GM19193 (cell line): ENCODE data around the gene RHOG.

Experiments used
- POLR2A ChIP-seq: IDR thresholded peaks from 4 replicates; pipeline ENCODE4 v1.6.1; 2011; ENCODE audit not compliant: insufficient read depth, insufficient read length; ENCODE audit errors: extremely low read depth

RHOG gene

DNA sequence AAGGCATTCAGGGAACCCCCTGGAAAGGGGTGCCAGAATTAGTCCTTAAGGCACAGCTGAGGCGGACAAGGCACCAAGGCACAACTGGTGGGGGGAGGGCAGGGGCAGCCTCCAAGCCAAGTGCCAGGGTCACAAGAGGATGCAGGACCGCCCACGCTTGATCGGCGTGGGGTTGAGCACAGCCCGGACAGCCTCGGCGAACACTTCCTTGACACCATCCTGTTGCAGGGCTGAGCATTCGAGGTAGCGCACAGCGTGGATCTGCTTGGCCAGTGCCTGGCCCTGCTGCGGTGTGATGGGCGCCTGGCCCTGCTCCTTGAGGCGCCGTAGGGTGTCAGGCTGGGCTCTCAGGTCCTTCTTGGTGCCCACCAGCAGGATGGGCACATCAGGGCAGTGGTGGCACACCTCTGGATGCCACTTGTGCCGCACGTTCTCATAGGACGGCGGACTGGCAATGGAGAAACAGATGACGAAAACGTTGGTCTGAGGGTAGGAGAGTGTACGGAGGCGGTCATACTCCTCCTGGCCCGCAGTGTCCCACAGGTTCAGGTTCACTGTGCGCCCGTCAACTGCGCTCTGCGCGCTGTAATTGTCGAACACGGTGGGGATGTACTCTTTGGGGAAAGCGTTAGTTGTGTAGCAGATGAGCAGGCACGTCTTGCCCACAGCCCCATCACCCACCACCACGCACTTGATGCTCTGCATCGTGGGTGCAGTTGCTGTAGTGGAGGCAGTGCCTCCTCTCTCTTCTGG, 13.1 kb downstream of the RHOG start:
- TF ChIP-seq POLR2A: no peak

DNA sequence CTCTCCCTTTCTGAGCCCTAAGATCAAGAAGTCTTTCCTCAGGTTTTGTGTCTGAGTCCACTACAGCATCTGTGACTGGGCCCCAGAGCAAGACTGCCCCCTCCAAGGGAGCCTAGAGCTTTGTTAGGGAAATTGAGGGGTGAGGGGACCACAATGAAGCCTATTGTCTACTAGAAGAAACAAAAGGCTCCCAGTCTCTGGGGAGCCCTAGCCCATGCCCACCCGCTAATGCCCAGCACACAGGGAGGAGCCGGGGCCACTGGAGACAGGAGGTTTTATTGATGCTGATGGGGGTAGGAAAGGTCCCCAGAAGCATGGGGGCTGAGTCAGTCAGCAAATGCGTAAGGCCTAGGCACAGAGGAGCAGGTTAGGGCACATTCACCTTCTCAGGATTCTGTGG, 14.0 kb downstream of the RHOG start:
- no peak for TF ChIP-seq POLR2A

DNA sequence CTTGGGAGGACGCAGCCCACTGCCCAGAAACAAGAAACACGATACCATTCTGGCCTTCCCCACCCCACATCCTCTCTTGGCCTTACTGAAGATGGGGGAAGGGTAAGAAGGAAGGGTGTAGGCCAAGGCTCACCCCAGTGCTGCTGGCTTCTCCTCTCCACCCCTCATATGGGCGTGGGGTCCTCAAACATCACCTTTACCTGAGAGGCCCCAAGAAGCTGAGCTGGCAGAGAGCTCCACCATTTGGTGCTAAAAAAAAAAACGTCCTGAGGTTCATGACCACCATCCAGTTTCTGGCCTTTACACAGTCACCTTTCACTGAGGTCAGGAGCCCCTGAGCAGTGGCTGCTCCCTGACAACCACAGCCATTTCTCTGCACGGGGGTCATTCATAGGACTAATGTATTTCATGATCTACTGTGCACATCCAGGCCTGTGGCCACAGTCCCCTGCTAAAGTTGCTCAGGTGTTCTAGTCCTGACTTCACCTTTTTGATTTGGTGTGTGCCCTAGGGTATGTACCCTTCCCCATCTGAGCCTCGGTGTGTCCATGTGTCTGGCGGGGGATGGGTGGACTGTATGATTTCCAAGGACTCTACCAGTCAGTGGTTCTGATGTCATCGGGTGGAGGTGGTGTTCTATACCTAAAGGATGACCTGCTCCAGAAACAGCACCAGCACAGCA, 15.1 kb downstream of the RHOG start:
- no peak for TF ChIP-seq POLR2A

DNA sequence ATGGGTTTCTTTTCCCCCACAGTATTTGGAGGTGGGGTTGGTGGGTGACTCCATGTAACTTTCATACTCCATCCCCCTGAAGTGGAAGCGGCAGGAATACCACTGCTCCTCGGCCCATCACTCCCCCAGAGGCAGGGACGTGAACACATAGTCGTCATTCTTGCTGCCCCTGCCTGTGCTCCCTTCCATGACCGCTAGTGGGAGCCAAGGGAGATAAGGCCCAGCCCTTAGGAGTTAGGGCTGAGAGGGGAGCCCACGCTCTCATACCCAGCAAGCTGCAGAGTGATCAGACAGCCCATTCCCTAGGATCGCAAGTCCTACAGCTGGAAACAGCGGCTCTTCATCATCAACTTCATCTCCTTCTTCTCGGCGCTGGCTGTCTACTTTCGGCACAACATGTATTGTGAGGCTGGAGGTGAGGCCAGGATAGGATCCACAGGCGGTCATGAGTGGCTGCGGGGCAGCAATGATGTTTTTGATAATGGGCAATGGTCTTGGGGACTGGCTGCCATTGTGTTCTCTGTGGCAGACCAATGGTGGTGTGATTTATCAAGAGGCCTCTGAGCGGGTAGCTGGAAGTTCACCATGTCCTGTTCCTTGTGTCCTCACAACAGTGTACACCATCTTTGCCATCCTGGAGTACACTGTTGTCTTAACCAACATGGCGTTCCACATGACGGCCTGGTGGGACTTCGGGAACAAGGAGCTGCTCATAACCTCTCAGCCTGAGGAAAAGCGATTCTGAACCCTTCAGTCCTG, 15.9 kb downstream of the RHOG start:
- no peak for TF ChIP-seq POLR2A

DNA sequence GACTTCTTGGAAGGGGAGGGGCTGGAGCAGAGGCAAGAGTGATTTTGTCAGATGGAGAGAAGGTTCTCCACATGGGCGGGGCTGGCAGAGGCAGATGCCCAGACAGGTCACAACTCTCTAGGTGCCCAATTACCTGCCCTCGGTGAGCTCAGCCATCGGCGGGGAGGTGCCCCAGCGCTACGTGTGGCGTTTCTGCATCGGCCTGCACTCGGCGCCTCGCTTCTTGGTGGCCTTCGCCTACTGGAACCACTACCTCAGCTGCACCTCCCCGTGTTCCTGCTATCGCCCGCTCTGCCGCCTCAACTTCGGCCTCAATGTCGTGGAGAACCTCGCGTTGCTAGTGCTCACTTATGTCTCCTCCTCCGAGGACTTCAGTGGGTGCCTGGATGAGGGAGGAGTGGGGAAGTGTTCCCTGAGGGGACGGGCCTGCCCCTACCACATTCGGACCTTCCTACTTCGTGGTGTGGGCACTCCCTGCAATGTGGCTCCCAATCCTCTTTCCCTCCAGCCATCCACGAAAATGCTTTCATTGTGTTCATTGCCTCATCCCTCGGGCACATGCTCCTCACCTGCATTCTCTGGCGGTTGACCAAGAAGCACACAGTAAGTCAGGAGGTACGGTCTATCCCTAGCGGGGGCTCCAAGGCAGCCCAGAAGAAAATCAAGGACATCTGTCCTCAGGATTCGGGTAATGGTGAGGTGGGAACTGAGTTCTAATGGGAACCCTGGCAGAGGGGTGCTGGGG, 16.8 kb downstream of the RHOG start:
- no peak for TF ChIP-seq POLR2A

DNA sequence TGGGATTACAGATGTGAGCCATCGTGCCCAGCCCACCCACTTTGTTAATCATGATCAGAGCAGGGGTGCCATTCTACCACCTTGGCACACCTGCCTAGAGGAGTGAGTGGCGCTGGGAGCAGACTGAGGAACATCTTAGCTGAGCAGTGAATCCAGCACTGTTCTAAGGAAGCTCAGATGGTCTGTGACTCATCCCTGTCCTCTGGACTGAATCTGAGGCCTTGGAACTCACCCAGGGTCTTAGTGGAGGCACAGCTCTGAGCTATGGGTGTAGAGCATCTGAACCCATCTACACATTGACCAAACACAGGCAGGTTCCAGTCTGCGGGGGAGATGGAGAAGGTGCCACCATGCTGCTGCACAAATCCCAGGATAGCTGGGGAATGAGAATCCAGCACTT, 17.5 kb downstream of the RHOG start:
- no peak for TF ChIP-seq POLR2A

DNA sequence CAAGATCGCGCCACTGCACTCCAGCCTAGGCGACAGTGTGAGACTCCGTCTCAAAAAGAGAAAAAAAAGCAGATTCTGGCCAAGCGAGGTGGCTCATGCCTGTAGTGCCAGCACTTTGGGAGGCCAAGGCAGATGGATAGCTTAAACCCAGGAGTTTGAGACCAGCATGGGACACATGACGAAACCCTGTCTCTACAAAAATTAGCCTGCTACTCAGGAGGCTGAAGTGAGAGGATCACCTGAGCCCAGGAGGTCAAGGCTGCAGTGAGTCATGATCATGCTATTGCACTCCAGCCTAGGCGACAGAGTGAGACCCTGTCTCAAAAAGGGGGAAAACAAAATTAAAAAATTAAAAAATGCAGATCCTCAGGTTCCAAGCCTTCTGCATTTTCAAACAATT, 18.4 kb downstream of the RHOG start:
- no peak for TF ChIP-seq POLR2A

DNA sequence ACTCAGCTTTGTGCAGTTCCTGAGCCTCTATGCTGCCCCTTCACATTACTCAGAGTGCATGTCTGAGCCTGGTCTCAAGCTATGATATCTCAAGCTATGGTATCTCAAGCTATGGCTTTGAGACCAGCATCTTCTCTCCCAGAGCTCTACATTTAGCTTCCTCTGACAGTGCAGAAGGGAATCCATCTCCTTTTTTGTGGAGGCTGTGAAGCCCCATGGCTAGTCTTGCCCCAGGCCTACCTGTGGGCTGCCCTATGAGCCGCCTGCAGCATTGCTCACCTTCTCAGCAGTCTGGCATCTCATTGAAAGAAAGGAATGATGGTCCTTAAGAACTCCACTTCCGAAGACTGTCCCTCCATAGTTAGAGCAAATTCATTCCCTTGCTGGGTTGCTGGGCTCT, 19.8 kb downstream of the RHOG start:
- TF ChIP-seq POLR2A: no peak

DNA sequence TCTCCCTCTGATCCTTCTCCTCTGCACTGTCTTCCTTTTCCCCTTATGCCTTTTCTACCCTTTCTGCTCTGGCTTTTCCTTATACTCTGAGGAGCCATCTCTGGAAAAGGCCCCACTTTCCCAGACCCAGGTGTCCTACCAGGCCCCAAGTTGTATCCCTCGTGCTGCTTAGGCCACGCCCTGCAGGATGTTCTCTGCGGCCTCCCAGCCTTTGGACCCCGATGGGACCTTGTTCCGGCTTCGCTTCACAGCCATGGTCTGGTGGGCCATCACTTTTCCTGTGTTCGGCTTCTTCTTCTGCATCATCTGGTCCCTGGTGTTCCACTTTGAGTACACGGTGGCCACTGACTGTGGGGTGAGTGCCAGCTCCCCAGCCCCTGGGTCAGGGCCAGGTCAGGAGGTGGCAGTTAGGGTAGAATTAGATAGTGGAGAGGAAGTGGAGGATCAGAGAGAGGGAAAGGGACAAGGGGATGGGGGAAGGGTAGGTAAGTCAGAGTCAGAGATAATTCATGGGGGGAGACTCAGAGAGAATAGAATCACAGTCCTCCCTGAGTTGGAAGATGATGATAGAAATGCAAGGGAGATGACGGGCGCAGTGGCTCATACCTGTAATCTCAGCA, 23.5 kb downstream of the RHOG start:
- no peak for TF ChIP-seq POLR2A

DNA sequence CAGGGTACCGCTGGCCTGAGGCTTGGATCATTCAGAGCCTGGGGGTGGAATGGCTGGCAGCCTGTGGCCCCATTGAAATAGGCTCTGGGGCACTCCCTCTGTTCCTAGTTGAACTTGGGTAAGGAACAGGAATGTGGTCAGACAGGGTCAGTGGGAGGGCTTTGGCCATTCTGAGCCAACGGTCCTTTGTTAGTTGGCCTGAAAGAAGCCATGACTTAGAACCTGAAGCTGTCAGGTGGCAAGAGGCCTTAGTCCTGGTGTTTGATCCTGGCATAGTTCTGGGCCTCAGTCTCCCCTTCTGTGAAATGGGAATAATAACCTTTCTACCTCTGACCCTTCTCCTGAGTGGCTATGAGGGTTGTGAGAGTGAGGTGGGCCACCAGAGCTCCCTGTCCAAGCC, 24.1 kb downstream of the RHOG start:
- TF ChIP-seq POLR2A: no peak

DNA sequence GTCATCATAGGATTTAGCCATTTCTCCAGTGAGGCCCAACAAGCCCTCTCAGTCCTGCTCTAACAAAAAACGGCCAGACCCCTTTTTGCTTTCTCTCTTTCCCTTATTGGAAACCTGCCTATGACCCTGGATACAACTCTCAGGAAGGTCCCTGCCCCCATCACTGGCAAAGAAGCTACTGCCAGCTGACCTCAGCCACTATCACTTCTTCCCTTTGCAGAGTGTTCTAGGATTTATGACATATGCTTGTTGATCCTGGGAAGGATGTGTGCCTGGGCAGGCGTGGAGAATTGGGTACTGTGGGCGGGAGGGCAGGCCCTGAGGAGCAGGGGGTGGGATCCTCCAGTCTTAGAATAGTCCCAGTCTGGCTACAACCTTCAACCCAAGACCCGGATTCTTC, 24.9 kb downstream of the RHOG start:
- TF ChIP-seq POLR2A: no peak

DNA sequence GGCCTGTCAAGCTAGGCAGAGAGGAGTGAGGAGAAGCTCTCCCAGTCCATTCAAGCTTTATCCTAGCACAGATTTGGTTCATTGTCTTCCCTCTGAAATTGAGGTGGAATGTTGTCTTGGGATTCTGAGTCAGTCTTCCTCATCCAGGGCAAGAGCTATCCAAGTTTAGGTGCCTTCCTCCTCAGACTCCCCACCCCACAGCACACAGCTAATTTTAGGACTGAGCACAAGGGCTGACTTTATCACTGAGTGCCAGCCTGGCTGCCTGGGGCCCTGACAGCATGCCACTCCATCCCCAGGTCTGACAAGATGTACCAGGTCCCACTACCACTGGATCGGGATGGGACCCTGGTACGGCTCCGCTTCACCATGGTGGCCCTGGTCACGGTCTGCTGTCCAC, 29.8 kb downstream of the RHOG start:
- no peak for TF ChIP-seq POLR2A

DNA sequence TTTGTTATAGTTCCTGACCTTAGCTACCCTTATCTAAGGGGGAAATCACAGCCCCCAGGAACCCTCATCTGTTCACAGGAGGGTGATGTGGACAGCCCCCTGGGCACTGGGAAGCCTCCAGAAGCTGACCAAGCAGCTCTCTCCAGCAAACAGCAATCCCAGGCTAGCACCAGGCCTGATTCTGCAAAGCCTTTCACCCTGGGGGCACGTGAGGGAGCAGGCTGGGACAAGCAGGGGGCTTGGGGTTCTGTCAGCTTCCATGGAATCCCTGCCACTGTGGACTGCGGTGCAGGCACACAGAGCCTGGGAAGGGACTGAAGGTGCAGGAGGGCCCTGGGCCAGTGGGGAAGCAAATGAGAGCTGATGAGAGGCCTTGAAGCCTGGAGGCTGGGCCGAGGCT, 30.3 kb downstream of the RHOG start:
- TF ChIP-seq POLR2A: no peak

DNA sequence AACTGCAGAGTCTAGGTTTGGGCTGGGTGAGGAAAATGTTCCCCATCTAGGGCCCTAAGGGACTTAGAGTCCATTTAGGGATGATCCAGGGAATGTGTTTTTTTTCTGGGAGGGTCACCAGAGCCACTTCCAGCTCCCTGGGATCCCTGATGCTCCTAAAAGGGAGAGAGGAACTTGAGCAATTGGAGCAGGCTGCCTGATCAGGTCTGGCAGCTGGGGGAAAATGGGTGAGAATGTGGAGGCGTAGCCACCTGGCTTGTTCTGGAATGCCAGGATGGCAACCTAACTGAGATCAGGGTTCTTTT, 31.2 kb downstream of the RHOG start:
- no peak for TF ChIP-seq POLR2A
